ENCODE data around the gene NPAS2. TPM values are rescaled to one million over a fixed set of nuclear protein-coding genes. Genes with fewer than 3 reads are reported as not detected.

NPAS2 gene
- total RNA-seq, 2 donors from 2014 or later = 3.9 to 11.4 TPM

- no peaks in the 10 kb centered on the region for H3K9me3 Mint-ChIP-seq
- peaks cover 16% of the 10 kb centered on the region for H3K4me1 Mint-ChIP-seq
- peak overlapping the region; percentile 26 for H3K27ac Mint-ChIP-seq
- H3K4me3 Mint-ChIP-seq = no peak overlapping the region
- ATAC-seq (replicated peaks) = no peak
- H3K36me3 Mint-ChIP-seq (ENCODE audit: low read depth) = no peaks in the 10 kb centered on the region
- peaks cover 7% of the 10 kb centered on the region for H3K27me3 Mint-ChIP-seq
These were observed 126.1 kb downstream of the NPAS2 start for GRCh38 chr2:100945930-100946607.

- H3K4me3 Mint-ChIP-seq = no peak overlapping the region
- no peaks in the 10 kb centered on the region for H3K36me3 Mint-ChIP-seq (ENCODE audit: low read depth)
- no peak overlapping the region for H3K27ac Mint-ChIP-seq
- no peak for ATAC-seq (replicated peaks)
- peaks cover 7% of the 10 kb centered on the region for H3K27me3 Mint-ChIP-seq
- peaks cover 10% of the 10 kb centered on the region for H3K4me1 Mint-ChIP-seq
- no peaks in the 10 kb centered on the region for H3K9me3 Mint-ChIP-seq
These were observed 129.2 kb downstream of the NPAS2 start for GRCh38 chr2:100948942-100949811.

DNA sequence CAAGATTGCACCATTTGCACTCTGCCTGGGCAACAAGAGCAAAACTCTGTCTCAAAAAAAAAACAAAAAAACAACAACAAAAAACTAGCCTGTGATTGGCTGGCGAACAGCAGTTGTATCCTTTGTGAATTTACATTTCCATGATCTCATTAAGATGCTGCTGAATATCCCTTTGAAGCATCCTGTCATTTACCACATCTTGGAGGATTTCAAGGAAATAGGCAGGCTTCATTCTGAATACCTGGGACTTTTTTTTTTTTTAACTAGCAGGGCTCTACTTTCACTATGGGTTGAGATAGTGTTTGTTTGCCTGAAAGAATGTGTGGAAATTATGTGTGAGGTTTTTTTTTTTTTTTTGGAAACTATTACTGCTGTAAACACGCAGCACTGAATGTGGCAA is 132.6 kb downstream of the NPAS2 start:
- Mint-ChIP-seq H3K27me3 (no peaks in the 10 kb centered on the region), H3K27ac (peak overlapping the region; percentile 50), H3K36me3 (ENCODE audit: low read depth) (no peaks in the 10 kb centered on the region), H3K4me3 (no peak overlapping the region), H3K4me1 (peaks cover 4% of the 10 kb centered on the region), H3K9me3 (no peaks in the 10 kb centered on the region)
- ATAC-seq (replicated peaks) = peak; percentile 70

- Mint-ChIP-seq H3K9me3 (no peaks in the 10 kb centered on the region), H3K27ac (no peak overlapping the region), H3K27me3 (no peaks in the 10 kb centered on the region), H3K4me1 (peaks cover 4% of the 10 kb centered on the region), H3K36me3 (ENCODE audit: low read depth) (no peaks in the 10 kb centered on the region), H3K4me3 (no peak overlapping the region)
- peak; percentile 49 for ATAC-seq (replicated peaks)
These were observed 133.6 kb downstream of the NPAS2 start for GRCh38 chr2:100953406-100954043.

- Mint-ChIP-seq H3K27ac (no peak overlapping the region), H3K9me3 (no peaks in the 10 kb centered on the region)
These were observed 134.1 kb downstream of the NPAS2 start for GRCh38 chr2:100954044-100954420.

DNA sequence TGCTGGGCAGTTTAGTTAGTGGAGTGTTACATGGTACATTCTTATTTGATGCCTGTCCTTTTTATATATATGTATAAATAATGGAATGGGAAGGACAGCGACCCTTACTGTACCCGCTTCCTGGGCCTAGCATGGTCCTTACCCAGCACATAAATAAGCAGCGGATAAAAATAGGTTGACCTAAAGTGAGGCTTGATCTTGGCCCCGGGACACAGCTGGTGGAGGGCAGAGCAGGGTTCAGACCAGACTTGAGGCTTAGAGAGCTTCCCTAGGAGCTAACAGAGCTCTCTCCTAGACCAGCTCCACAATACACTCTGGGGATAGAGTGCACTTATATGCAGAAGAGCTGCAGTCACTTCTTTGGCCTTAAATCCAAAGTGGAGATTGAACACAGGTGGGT is 135.3 kb downstream of the NPAS2 start:
- ATAC-seq (replicated peaks) = no peak
- Mint-ChIP-seq H3K27ac (no peak overlapping the region), H3K4me3 (no peak overlapping the region), H3K4me1 (peaks cover 11% of the 10 kb centered on the region), H3K9me3 (no peaks in the 10 kb centered on the region), H3K27me3 (no peaks in the 10 kb centered on the region), H3K36me3 (ENCODE audit: low read depth) (no peaks in the 10 kb centered on the region)

More at GRCh38 chr2:100954044-100954420, 134.1 kb downstream of the NPAS2 start:
- H3K4me3 Mint-ChIP-seq = no peak overlapping the region
- H3K27me3 Mint-ChIP-seq = no peaks in the 10 kb centered on the region
- peaks cover 4% of the 10 kb centered on the region for H3K4me1 Mint-ChIP-seq
- no peaks in the 10 kb centered on the region for H3K36me3 Mint-ChIP-seq (ENCODE audit: low read depth)
- ATAC-seq (replicated peaks) = no peak

DNA sequence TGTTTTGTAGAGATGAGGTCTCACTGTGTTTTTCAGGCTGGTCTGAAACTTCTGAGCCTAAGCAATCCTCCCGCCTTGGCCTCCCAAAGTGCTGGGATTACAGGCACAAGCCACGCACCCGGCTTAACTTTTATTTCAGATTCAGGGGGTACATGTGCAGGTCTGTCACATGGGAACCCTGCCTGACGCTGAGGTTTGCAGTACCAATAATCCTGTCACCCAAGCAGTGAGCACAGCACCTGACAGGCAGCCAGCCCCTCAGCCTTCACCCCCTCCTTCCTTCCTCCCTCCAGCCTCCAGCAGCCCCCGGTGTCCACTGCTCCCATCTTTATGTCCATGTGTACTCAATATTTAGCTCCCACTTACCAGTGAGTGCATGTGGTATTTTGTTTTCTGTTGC is 136.1 kb downstream of the NPAS2 start:
- no peak overlapping the region for H3K27ac Mint-ChIP-seq
- H3K4me3 Mint-ChIP-seq = no peak overlapping the region
- H3K36me3 Mint-ChIP-seq (ENCODE audit: low read depth) = no peaks in the 10 kb centered on the region
- no peaks in the 10 kb centered on the region for H3K27me3 Mint-ChIP-seq
- H3K9me3 Mint-ChIP-seq = no peaks in the 10 kb centered on the region
- no peak for ATAC-seq (replicated peaks)
- peaks cover 11% of the 10 kb centered on the region for H3K4me1 Mint-ChIP-seq

DNA sequence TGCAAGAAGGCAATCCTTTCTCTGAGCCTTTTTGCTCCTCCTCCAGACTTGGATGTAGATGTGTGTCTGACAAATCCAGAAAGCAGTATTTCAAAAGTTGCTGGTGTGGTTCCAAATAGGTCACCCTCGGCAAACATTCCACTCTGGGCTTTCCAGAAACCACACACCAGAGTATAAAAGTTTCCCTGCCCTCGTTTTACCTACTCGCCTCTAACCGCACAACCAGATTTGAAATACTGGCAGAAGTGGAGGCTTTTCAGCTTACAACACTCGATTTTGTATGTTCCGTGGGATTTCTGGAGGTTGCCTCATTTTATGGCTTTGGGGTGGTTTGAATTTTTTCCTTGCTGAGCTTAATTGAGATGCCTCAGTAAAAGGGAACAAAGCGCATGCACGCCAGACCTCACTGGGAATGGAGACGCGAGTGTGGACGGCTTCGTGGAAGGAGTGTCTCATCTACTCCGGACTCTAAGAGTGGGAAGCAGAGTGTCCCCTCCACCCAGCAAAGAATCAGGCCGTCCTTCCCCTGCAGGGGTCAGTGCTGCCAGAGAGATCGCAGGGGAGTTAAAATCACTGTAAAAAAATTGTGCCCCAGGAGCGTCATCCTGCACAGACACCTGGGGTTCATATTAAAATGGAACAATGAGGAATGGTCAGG is 138.2 kb downstream of the NPAS2 start:
- H3K4me1 Mint-ChIP-seq = peaks cover 11% of the 10 kb centered on the region
- no peaks in the 10 kb centered on the region for H3K9me3 Mint-ChIP-seq
- H3K4me3 Mint-ChIP-seq = no peak overlapping the region
- no peaks in the 10 kb centered on the region for H3K27me3 Mint-ChIP-seq
- H3K27ac Mint-ChIP-seq = no peak overlapping the region
- no peak for ATAC-seq (replicated peaks)
- no peaks in the 10 kb centered on the region for H3K36me3 Mint-ChIP-seq (ENCODE audit: low read depth)

DNA sequence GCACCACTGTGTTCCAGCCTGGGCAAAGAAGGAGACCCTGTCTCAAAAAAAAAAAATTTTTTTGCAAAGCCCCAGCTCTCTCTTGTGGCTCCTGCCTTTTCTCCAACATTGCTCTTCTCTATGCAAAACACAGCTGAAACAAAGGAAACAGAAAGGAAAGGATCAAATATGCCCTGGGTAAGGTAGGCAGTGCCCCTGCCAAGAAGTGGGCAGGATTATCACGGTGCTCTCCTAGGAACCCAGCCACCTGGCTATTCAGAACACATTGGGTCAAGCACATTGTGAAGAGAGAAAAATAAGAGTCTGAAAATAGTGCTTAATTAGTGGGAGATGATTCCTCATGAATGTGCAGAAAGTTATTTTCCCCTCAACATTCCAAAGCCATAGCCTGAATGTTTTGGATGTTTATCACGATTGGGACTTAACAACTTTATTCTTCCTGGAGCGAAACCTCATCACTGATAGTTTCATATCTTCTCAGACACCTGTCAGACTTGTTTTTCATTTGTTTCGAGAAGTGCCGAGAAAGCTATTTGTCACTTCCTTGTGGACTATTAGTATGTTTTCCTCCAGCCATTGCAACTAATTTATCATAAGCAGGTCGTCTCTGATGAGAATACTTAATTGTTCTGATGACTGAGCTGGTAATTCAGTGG is 139.4 kb downstream of the NPAS2 start:
- peaks cover 7% of the 10 kb centered on the region for H3K4me1 Mint-ChIP-seq
- ATAC-seq (replicated peaks) = no peak
- no peaks in the 10 kb centered on the region for H3K27me3 Mint-ChIP-seq
- no peaks in the 10 kb centered on the region for H3K9me3 Mint-ChIP-seq
- no peak overlapping the region for H3K27ac Mint-ChIP-seq
- H3K4me3 Mint-ChIP-seq = no peak overlapping the region
- no peaks in the 10 kb centered on the region for H3K36me3 Mint-ChIP-seq (ENCODE audit: low read depth)

DNA sequence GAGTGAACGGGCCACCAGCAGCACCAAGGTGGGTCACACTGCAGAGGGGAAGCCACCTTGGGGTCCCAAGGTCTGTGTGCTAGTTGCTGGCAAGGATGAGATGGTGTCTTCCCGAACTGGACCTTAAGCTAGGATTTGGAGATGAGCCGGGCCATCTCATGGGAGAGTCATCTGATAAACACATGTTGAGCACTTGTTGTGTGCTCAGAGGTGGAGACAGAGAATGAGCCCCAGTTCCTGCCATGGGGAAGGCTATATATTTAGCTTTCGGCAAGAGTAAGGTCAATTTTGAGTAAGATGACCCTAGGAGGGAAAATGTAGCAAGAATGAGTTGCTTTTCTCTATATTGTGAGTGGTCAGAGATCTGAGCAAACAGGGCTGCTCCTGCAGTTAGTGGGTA is 140.7 kb downstream of the NPAS2 start:
- H3K4me3 Mint-ChIP-seq = no peak overlapping the region

GRCh38 chr2:100962366-100963025 is 142.6 kb downstream of the NPAS2 start:
- ATAC-seq (replicated peaks) = no peak
- Mint-ChIP-seq H3K9me3 (no peaks in the 10 kb centered on the region), H3K4me3 (no peak overlapping the region), H3K27ac (no peak overlapping the region), H3K4me1 (peaks cover 7% of the 10 kb centered on the region), H3K36me3 (ENCODE audit: low read depth) (no peaks in the 10 kb centered on the region), H3K27me3 (no peaks in the 10 kb centered on the region)

More for the DNA sequence above, 140.7 kb downstream of the NPAS2 start:
- ATAC-seq (replicated peaks) = no peak
- no peaks in the 10 kb centered on the region for H3K36me3 Mint-ChIP-seq (ENCODE audit: low read depth)
- H3K4me1 Mint-ChIP-seq = peaks cover 7% of the 10 kb centered on the region
- no peaks in the 10 kb centered on the region for H3K9me3 Mint-ChIP-seq
- no peaks in the 10 kb centered on the region for H3K27me3 Mint-ChIP-seq
- no peak overlapping the region for H3K27ac Mint-ChIP-seq

- Mint-ChIP-seq H3K9me3 (no peaks in the 10 kb centered on the region), H3K4me1 (peaks cover 7% of the 10 kb centered on the region), H3K4me3 (no peak overlapping the region), H3K27me3 (no peaks in the 10 kb centered on the region), H3K36me3 (ENCODE audit: low read depth) (no peaks in the 10 kb centered on the region), H3K27ac (no peak overlapping the region)
- no peak for ATAC-seq (replicated peaks)
These were observed 143.1 kb downstream of the NPAS2 start for GRCh38 chr2:100963026-100963375.

GRCh38 chr2:100964222-100964621 is 144.3 kb downstream of the NPAS2 start:
- Mint-ChIP-seq H3K4me3 (no peak overlapping the region), H3K9me3 (no peaks in the 10 kb centered on the region), H3K36me3 (ENCODE audit: low read depth) (no peaks in the 10 kb centered on the region), H3K27me3 (no peaks in the 10 kb centered on the region), H3K4me1 (peaks cover 7% of the 10 kb centered on the region), H3K27ac (no peak overlapping the region)
- no peak for ATAC-seq (replicated peaks)

Measured in activated T-helper 17 cell treated with anti-CD3 and anti-CD28 coated beads, Interleukin-2, amount 50 U/mL, for 72 hours (primary cell).